Lung (tissue), 12 donors: ENCODE measurements around the gene CDCA4. TPM values are rescaled to one million over a fixed set of nuclear protein-coding genes. Genes with fewer than 3 reads are reported as not detected.

Source experiments
- ATAC-seq: fragments of 200-7000 bp; cut with Tn5 transposase; one replicate; pipeline ENCODE4 v1.9.1; 2020; ENCODE audit warnings: moderate number of reproducible peaks; ENCODE audit not compliant: insufficient read depth, low FRiP score
- DNase-seq, 3 donors: peaks; one replicate each; pipeline ENCODE4 v3.0.0-alpha.2; 2013 to 2017
- H3K27ac ChIP-seq, 2 donors: one replicate each; pipeline ENCODE4 v1.5.1; 2013; ENCODE audit warnings: mild to moderate bottlenecking in 2 of 2, moderate library complexity in 2 of 2, control low read depth in 1 of 2, inconsistent platforms in 1 of 2, low read depth in 1 of 2, low read length in 1 of 2
- H3K27me3 ChIP-seq, 3 donors: one replicate each; pipeline ENCODE4 v1.5.1; 2013; ENCODE audit warnings: low read length in 2 of 3; ENCODE audit not compliant: control insufficient read depth in 3 of 3, insufficient read depth in 3 of 3
- H3K36me3 ChIP-seq, 4 donors: one replicate each; pipeline ENCODE4 v1.5.1; 2013; ENCODE audit warnings: low read length in 4 of 4, mild to moderate bottlenecking in 1 of 4, moderate library complexity in 1 of 4; ENCODE audit not compliant: control insufficient read depth in 4 of 4, insufficient read depth in 4 of 4
- H3K4me1 ChIP-seq, 5 donors: one replicate each; pipeline ENCODE4 v1.5.1; 2013; ENCODE audit warnings: low read length in 5 of 5, mild to moderate bottlenecking in 2 of 5, moderate library complexity in 1 of 5; ENCODE audit not compliant: control insufficient read depth in 5 of 5, insufficient read depth in 5 of 5
- H3K4me3 ChIP-seq: one replicate; pipeline ENCODE4 v1.5.1; 2013; ENCODE audit warnings: mild to moderate bottlenecking, control low read depth, moderate library complexity
- H3K9ac ChIP-seq, 2 donors: one replicate each; pipeline ENCODE4 v1.5.1; 2013; ENCODE audit warnings: low read length in 2 of 2, control low read depth in 1 of 2; ENCODE audit not compliant: insufficient read depth in 1 of 2
- H3K9me3 ChIP-seq, 4 donors: one replicate each; pipeline ENCODE4 v1.5.1; 2013; ENCODE audit warnings: low read length in 3 of 4, mild to moderate bottlenecking in 1 of 4, moderate library complexity in 1 of 4; ENCODE audit not compliant: control insufficient read depth in 4 of 4, insufficient read depth in 3 of 4
- WGBS, 2 donors: extraction: QIAGEN DNeasy Blood & Tissue Kit; methylation state at CpG; one replicate each; pipeline ENCODE4 v1.1.7; 2013; 5-methylcytosine and 5-hydroxymethylcytosine counted together
- polyA plus RNA-seq, 2 donors: library from polyadenylated mRNA; stranded (reverse); fragments of 200-250 nt; gene quantifications; one replicate each; pipeline ENCODE4 v1.2.1, GENCODE V29; 2013
- total RNA-seq, 2 donors: library from RNA; depleted of rRNA in 1 of 2; stranded (reverse); fragments of >200 nt in 1 of 2; gene quantifications; one replicate each; pipeline ENCODE4 v1.2.1, GENCODE V29; 2014 to 2021
- TF ChIP-seq, protein P1 (sequence below): IDR thresholded peaks from 2 replicates; pipeline ENCODE4 v1.5.1; 2012; ENCODE audit warnings: mild to moderate bottlenecking; ENCODE audit errors: control extremely low read depth, extremely low read depth
- donor health status: control.
- donor health status: control.
- donor health status: Bipolar disorder and iron deficiency.
- donor health status: healthy.
- donor health status: DM: yes; HTN: yes; CAD: no.

Gene CDCA4
- total and polyA plus RNA-seq, 4 donors = 7.5 to 9.8 (median 8.2) TPM

DNA sequence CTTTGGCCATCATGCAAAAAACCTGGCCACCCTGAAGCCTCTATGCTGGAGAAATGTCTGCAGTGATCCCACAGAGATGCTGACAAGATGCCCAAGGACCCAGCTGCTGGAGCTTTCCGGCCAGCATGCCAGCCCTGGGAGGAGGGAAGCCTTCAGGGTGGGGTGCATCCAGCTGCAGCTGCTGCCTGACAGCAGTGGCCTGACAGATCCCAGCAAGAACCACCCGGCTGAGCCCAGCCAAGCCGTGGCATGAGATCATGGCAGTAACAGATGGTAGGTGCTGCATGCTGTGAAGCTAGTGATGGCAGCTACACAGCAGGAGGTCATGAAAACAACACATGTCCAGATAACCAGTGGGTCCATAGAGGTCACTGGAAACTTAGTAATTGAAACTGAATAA, 21.5 kb downstream of the CDCA4 start:
- Histone ChIP-seq H3K4me1 (peaks cover 0 to 2% (median 0%) of the 10 kb centered on the region in 5 donors), H3K9me3 (peaks cover 0 to 2% (median 0%) of the 10 kb centered on the region in 4 donors), H3K27ac (no peak overlapping the region), H3K9ac (no peak overlapping the region), H3K4me3 (no peak overlapping the region), H3K36me3 (peaks cover 0 to 4% (median 1%) of the 10 kb centered on the region in 4 donors), H3K27me3 (no peaks in the 10 kb centered on the region)
- TF ChIP-seq, protein P1, sequence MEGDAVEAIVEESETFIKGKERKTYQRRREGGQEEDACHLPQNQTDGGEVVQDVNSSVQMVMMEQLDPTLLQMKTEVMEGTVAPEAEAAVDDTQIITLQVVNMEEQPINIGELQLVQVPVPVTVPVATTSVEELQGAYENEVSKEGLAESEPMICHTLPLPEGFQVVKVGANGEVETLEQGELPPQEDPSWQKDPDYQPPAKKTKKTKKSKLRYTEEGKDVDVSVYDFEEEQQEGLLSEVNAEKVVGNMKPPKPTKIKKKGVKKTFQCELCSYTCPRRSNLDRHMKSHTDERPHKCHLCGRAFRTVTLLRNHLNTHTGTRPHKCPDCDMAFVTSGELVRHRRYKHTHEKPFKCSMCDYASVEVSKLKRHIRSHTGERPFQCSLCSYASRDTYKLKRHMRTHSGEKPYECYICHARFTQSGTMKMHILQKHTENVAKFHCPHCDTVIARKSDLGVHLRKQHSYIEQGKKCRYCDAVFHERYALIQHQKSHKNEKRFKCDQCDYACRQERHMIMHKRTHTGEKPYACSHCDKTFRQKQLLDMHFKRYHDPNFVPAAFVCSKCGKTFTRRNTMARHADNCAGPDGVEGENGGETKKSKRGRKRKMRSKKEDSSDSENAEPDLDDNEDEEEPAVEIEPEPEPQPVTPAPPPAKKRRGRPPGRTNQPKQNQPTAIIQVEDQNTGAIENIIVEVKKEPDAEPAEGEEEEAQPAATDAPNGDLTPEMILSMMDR = no peak
- no peak for DNase-seq
- ATAC-seq = no peak
- WGBS, 2 donors = 92 to 97% methylated on average over 3 of the region's 3 CpGs

DNA sequence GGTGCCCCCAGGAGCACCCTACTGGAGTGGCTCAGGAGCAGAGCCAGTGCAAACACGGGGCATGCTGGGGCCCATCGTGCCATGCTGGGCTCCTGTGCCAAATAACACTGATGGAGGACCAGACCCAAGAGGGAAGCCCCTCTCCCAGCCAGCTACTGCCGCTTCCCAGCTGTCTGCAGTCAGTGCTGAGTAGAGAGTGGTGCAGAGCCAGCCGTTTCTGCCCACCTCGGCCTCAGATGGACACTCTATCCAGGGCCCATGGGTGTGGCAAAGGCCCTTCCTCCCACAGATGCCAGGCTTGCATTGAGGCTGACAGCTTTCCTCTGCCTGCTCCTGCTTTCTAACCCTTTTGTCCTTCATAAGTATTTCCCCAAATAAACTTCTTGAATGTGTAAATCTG, 22.1 kb downstream of the CDCA4 start:
- peaks cover 0 to 4% (median 1%) of the 10 kb centered on the region in 4 donors for H3K36me3 ChIP-seq
- no peak overlapping the region for H3K27ac ChIP-seq
- 81 to 96% methylated on average over 5 of the region's 5 CpGs for WGBS, 2 donors
- H3K4me3 ChIP-seq = no peak overlapping the region
- TF ChIP-seq, protein P1 = no peak
- no peak for ATAC-seq
- no peaks in the 10 kb centered on the region for H3K4me1 ChIP-seq
- DNase-seq = no peak
- H3K9me3 ChIP-seq = peaks cover 0 to 2% (median 0%) of the 10 kb centered on the region in 4 donors
- H3K9ac ChIP-seq = no peak overlapping the region
- H3K27me3 ChIP-seq = no peaks in the 10 kb centered on the region

DNA sequence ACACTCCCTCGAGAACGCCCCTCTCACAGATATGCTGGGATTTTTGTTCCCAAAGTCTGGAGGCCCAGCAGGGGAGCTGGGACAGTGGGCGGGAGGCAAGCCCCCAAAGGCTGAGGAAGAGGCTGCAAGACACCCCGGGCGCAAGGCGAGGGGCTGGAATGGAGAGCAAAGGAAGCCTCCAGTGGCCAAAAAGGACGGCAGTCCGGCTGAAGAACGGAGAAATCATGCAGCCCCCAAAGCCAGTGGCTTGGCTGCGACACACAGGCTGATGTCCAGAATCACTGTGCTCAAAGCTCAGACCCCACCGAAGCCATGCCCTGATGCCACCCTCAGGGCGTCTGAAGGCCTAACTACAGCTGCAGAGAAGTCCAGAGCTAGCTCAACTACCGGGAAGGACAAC, 24.4 kb downstream of the CDCA4 start:
- H3K27me3 ChIP-seq = no peaks in the 10 kb centered on the region
- no peak for DNase-seq
- peaks cover 0 to 5% (median 0%) of the 10 kb centered on the region in 4 donors for H3K9me3 ChIP-seq
- H3K4me1 ChIP-seq = no peaks in the 10 kb centered on the region
- WGBS, 2 donors = 93 to 94% methylated on average over 13 of the region's 13 CpGs
- peaks cover 0 to 17% (median 2%) of the 10 kb centered on the region in 4 donors for H3K36me3 ChIP-seq
- H3K27ac ChIP-seq = no peak overlapping the region
- no peak for ATAC-seq
- no peak overlapping the region for H3K9ac ChIP-seq
- no peak overlapping the region for H3K4me3 ChIP-seq
- TF ChIP-seq, protein P1 = no peak

DNA sequence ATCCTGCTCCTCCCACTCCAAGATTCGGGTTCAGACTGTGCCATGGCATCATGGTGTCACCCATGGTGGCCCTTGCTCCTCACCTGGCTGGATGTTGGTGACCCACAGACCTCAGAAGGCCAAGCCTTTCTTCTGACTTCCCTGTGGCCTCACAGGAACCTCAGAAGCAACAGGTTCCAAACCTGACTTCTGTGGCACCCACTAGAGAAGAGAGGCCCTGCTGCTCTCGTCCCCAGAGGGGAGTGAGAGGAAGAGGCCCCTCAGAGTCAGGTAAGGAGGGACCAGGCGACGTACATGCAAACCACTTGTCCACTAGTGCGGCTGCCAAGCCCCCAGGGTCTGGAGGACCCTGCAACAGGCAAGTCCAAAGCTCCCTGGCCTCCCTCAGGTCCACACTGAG, 24.9 kb downstream of the CDCA4 start:
- no peak overlapping the region for H3K9ac ChIP-seq
- peaks cover 0 to 5% (median 0%) of the 10 kb centered on the region in 4 donors for H3K9me3 ChIP-seq
- H3K27ac ChIP-seq = no peak overlapping the region
- DNase-seq = no peak
- 93 to 95% methylated on average over 5 of the region's 5 CpGs for WGBS, 2 donors
- no peaks in the 10 kb centered on the region for H3K4me1 ChIP-seq
- H3K4me3 ChIP-seq = no peak overlapping the region
- H3K36me3 ChIP-seq = peaks cover 0 to 17% (median 3%) of the 10 kb centered on the region in 4 donors
- H3K27me3 ChIP-seq = no peaks in the 10 kb centered on the region
- TF ChIP-seq, protein P1 = no peak
- ATAC-seq = no peak
